Measurements from ENCODE around the gene GSTM5. TPM values are rescaled to one million over a fixed set of nuclear protein-coding genes. Genes with fewer than 3 reads are reported as not detected.
"Not testable (repeated sequence)": the region's sequence is repeated elsewhere in the genome, so short reads cannot be mapped to it uniquely, and the experiment has no call there.

The GSTM5 gene
- total RNA-seq, 2 donors from 2014 or later: 1.8 TPM; not detected in 1

GRCh38 chr1:109669246-109669948 is 42.7 kb upstream of the GSTM5 start:
- no peak overlapping the region for H3K4me3 ChIP-seq
- no peaks in the 10 kb centered on the region for H3K36me3 ChIP-seq (replicated peaks in 1 of 2; ENCODE audit: insufficient read depth in 1 of 2, low read depth in 2 of 2)
- intact Hi-C loops (cut with DNase I): no loop called here
- TF ChIP-seq POLR2A (IDR thresholded peaks at IDR 0.05): no peak
- TF ChIP-seq, protein P1, sequence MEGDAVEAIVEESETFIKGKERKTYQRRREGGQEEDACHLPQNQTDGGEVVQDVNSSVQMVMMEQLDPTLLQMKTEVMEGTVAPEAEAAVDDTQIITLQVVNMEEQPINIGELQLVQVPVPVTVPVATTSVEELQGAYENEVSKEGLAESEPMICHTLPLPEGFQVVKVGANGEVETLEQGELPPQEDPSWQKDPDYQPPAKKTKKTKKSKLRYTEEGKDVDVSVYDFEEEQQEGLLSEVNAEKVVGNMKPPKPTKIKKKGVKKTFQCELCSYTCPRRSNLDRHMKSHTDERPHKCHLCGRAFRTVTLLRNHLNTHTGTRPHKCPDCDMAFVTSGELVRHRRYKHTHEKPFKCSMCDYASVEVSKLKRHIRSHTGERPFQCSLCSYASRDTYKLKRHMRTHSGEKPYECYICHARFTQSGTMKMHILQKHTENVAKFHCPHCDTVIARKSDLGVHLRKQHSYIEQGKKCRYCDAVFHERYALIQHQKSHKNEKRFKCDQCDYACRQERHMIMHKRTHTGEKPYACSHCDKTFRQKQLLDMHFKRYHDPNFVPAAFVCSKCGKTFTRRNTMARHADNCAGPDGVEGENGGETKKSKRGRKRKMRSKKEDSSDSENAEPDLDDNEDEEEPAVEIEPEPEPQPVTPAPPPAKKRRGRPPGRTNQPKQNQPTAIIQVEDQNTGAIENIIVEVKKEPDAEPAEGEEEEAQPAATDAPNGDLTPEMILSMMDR (IDR thresholded peaks at IDR 0.05): no peak
- no peaks in the 10 kb centered on the region for H3K9me3 ChIP-seq
- peaks cover 12% of the 10 kb centered on the region for H3K4me1 ChIP-seq
- no peak for DNase-seq
- no peak for ATAC-seq
- no peaks in the 10 kb centered on the region for H3K27me3 ChIP-seq
- WGBS, 2 donors: 84 to 95% methylated on average over 21 to 22 of the region's 22 CpGs
- no peak overlapping the region for H3K27ac ChIP-seq

GRCh38 chr1:109669949-109670302 is 42.1 kb upstream of the GSTM5 start:
- H3K4me3 ChIP-seq; H3K9me3 ChIP-seq; H3K27me3 ChIP-seq; intact Hi-C loops (cut with DNase I); DNase-seq; H3K36me3 ChIP-seq (replicated peaks in 1 of 2; ENCODE audit: insufficient read depth in 1 of 2, low read depth in 2 of 2); H3K27ac ChIP-seq; ATAC-seq: not testable (repeated sequence)
- H3K4me1 ChIP-seq: peaks cover 12% of the 10 kb centered on the region
- WGBS, 2 donors: 90 to 92% methylated on average over 2 to 4 of the region's 5 CpGs

GRCh38 chr1:109671067-109671466 is 41.0 kb upstream of the GSTM5 start:
- no peak for DNase-seq
- intact Hi-C loops (cut with DNase I): no loop called here
- Histone ChIP-seq H3K36me3 (replicated peaks in 1 of 2; ENCODE audit: insufficient read depth in 1 of 2, low read depth in 2 of 2) (no peaks in the 10 kb centered on the region), H3K4me3 (no peak overlapping the region), H3K9me3 (no peaks in the 10 kb centered on the region), H3K4me1 (peaks cover 12% of the 10 kb centered on the region), H3K27ac (no peak overlapping the region), H3K27me3 (no peaks in the 10 kb centered on the region)
- no peak for ATAC-seq
- WGBS, 2 donors: 94 to 100% methylated on average over 2 to 5 of the region's 5 CpGs
- TF ChIP-seq, protein P1 (IDR thresholded peaks at IDR 0.05): no peak
- no peak for TF ChIP-seq POLR2A (IDR thresholded peaks at IDR 0.05)

DNA sequence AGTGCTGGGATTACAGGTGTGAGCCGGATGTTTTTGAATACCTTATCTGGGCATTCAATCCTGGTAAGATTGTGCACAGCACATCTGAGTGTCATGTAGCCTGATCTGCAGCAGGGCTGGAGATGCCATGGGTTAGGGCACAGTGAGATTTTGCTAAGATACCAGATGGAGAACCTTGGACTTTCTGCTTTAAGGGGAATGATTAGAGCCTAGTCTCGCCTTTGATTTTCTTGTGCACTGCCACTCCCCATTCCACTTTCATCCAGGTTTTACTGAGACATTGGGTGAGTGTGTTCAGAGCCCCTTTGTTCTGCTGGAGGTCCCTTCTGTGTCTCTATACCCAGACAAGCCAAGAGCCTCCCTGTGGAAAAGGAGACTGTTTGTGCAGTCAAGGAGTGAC is 38.2 kb upstream of the GSTM5 start:
- 91 to 95% methylated on average over 2 of the region's 2 CpGs for WGBS, 2 donors

DNA sequence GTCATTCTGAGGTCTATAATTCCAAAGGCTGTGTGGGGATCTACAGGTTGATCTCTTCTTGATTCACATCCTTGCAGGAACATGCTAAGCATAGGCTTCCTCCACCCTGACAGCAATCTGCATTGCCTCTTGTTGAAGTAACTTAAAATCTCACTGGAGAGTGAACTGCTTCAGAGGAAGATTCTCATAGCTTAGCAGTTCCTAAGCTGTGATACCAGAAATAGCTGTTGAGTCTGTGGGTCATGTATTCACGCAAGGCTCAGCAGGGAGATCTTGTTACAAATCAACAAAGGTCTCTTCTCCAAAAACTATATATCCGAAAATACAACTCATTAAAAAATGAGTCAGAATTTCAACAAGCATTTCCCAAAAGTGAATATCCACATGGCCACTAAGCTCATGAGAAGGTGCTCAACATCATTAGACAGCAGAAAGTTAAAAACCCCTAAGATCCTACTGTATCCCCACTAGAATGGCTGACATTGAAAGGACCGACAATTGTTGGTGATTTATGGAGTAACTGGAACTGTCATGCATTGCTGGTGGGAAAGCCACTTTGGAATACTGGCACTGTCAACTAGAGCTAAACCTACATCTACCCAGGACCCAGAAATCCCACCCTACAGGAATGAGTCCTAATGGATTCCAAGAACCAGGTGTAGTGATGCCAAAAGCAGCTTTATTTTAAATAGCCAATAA is 35.2 kb upstream of the GSTM5 start:
- ATAC-seq; H3K27me3 ChIP-seq; H3K4me1 ChIP-seq; intact Hi-C loops (cut with DNase I); H3K36me3 ChIP-seq (replicated peaks in 1 of 2; ENCODE audit: insufficient read depth in 1 of 2, low read depth in 2 of 2); H3K27ac ChIP-seq; H3K9me3 ChIP-seq; DNase-seq; H3K4me3 ChIP-seq: not testable (repeated sequence)
- 89% methylated on average over 3 of the region's 3 CpGs for WGBS, 2 donors

More for the DNA sequence above, 38.2 kb upstream of the GSTM5 start:
- H3K9me3 ChIP-seq; intact Hi-C loops (cut with DNase I); H3K36me3 ChIP-seq (replicated peaks in 1 of 2; ENCODE audit: insufficient read depth in 1 of 2, low read depth in 2 of 2); H3K27ac ChIP-seq; H3K4me1 ChIP-seq; H3K27me3 ChIP-seq; H3K4me3 ChIP-seq; ATAC-seq; DNase-seq: not testable (repeated sequence)

GRCh38 chr1:109677459-109677858 is 34.6 kb upstream of the GSTM5 start:
- Histone ChIP-seq H3K27ac (no peak overlapping the region), H3K27me3 (no peaks in the 10 kb centered on the region), H3K4me3 (no peak overlapping the region), H3K36me3 (replicated peaks in 1 of 2; ENCODE audit: insufficient read depth in 1 of 2, low read depth in 2 of 2) (no peaks in the 10 kb centered on the region), H3K9me3 (no peaks in the 10 kb centered on the region), H3K4me1 (no peaks in the 10 kb centered on the region)
- no peak for TF ChIP-seq POLR2A (IDR thresholded peaks at IDR 0.05)
- TF ChIP-seq, protein P1 (IDR thresholded peaks at IDR 0.05): no peak
- ATAC-seq (no peak), DNase-seq (no peak)
- intact Hi-C loops (cut with DNase I): no loop called here
- 68% methylated on average over 3 of the region's 3 CpGs for WGBS, 2 donors

GRCh38 chr1:109678637-109679036 is 33.4 kb upstream of the GSTM5 start:
- H3K27me3 ChIP-seq; ATAC-seq; H3K9me3 ChIP-seq; intact Hi-C loops (cut with DNase I); DNase-seq; H3K27ac ChIP-seq; H3K36me3 ChIP-seq (replicated peaks in 1 of 2; ENCODE audit: insufficient read depth in 1 of 2, low read depth in 2 of 2); H3K4me1 ChIP-seq; H3K4me3 ChIP-seq: not testable (repeated sequence)
- WGBS, 2 donors: 74 to 79% methylated on average over 2 of the region's 2 CpGs

- ATAC-seq; H3K4me1 ChIP-seq; DNase-seq; H3K27me3 ChIP-seq; H3K9me3 ChIP-seq; intact Hi-C loops (cut with DNase I); H3K36me3 ChIP-seq (replicated peaks in 1 of 2; ENCODE audit: insufficient read depth in 1 of 2, low read depth in 2 of 2); H3K4me3 ChIP-seq; H3K27ac ChIP-seq: not testable (repeated sequence)
- no CpG with 5 or more reads among the region's 6 CpGs for WGBS, 2 donors
These were observed 27.3 kb upstream of the GSTM5 start for GRCh38 chr1:109684777-109685176.

- WGBS, 2 donors: no CpG with 5 or more reads among the region's 1 CpG
- H3K9me3 ChIP-seq; H3K27ac ChIP-seq; H3K27me3 ChIP-seq; H3K36me3 ChIP-seq (replicated peaks in 1 of 2; ENCODE audit: insufficient read depth in 1 of 2, low read depth in 2 of 2); ATAC-seq; H3K4me1 ChIP-seq; H3K4me3 ChIP-seq; intact Hi-C loops (cut with DNase I): not testable (repeated sequence)
- peak in 1 of 4 donors; percentile 68 for DNase-seq
These were observed 26.7 kb upstream of the GSTM5 start for GRCh38 chr1:109685399-109685798.

Data from body of pancreas (tissue), 4 donors.